Mesenchymal stem cell (in vitro differentiated cells and primary cell): ENCODE results near the gene ERI3.

Source experiments
- DNase-seq: peaks from one replicate; pipeline ENCODE4 v3.0.0-alpha.2; 2013
- H2AFZ ChIP-seq: one replicate; pipeline ENCODE4 v1.6.1; 2013; ENCODE audit warnings: low read depth, mild to moderate bottlenecking, control low read depth, inconsistent platforms, low read length, moderate library complexity
- H2AK5ac ChIP-seq: 2 replicates; pipeline ENCODE4 v1.6.1; 2013; ENCODE audit warnings: low read length, moderate library complexity, mild to moderate bottlenecking, inconsistent platforms; ENCODE audit not compliant: severe bottlenecking
- H2BK120ac ChIP-seq: one replicate; pipeline ENCODE4 v1.6.1; 2013; ENCODE audit warnings: low read depth, mild to moderate bottlenecking, inconsistent platforms, low read length, moderate library complexity
- H2BK12ac ChIP-seq, 2 experiments: one replicate each; pipeline ENCODE4 v1.6.1; 2013; ENCODE audit warnings: inconsistent platforms in 2 of 2, low read length in 2 of 2, mild to moderate bottlenecking in 2 of 2, moderate library complexity in 2 of 2, control low read depth in 1 of 2
- H2BK15ac ChIP-seq: one replicate; pipeline ENCODE4 v1.6.1; 2013; ENCODE audit warnings: mild to moderate bottlenecking, low read depth, inconsistent platforms; ENCODE audit not compliant: poor library complexity, severe bottlenecking
- H2BK5ac ChIP-seq: 2 replicates; pipeline ENCODE4 v1.6.1; 2013; ENCODE audit warnings: low read depth, mild to moderate bottlenecking, low read length, control low read depth, inconsistent platforms; ENCODE audit not compliant: poor library complexity, severe bottlenecking
- H3K14ac ChIP-seq, 2 experiments: one replicate each; pipeline ENCODE4 v1.6.1; 2013; ENCODE audit warnings: inconsistent platforms in 2 of 2, low read length in 2 of 2, control low read depth in 1 of 2, mild to moderate bottlenecking in 1 of 2, moderate library complexity in 1 of 2
- H3K18ac ChIP-seq, 2 experiments: one replicate each; pipeline ENCODE4 v1.6.1; 2013; ENCODE audit warnings: inconsistent platforms in 2 of 2, low read length in 2 of 2, control low read depth in 1 of 2, low read depth in 1 of 2, mild to moderate bottlenecking in 1 of 2
- H3K23ac ChIP-seq, 2 experiments: one replicate each; pipeline ENCODE4 v1.6.1; 2013; ENCODE audit warnings: inconsistent platforms in 2 of 2, low read length in 2 of 2, mild to moderate bottlenecking in 2 of 2, moderate library complexity in 2 of 2, control low read depth in 1 of 2
- H3K27ac ChIP-seq: 2 replicates; pipeline ENCODE4 v1.5.1; 2013; ENCODE audit warnings: mild to moderate bottlenecking, moderate library complexity, low read length, control low read depth, inconsistent platforms; ENCODE audit not compliant: poor library complexity, severe bottlenecking
- H3K27me3 ChIP-seq, 2 experiments: 2 replicates each; pipeline versions ENCODE4 v1.6.1 to v1.7.0; 2013; ENCODE audit warnings: low read length in 2 of 2, mild to moderate bottlenecking in 2 of 2, moderate library complexity in 2 of 2, control low read depth in 1 of 2, inconsistent platforms in 1 of 2; ENCODE audit not compliant: control insufficient read depth in 1 of 2, insufficient read depth in 1 of 2
- H3K36me3 ChIP-seq, 2 experiments: 2 replicates each; pipeline versions ENCODE4 v1.6.1 to v1.7.0; 2013; ENCODE audit warnings: low read length in 2 of 2, control low read depth in 1 of 2, inconsistent platforms in 1 of 2, low read depth in 1 of 2, mild to moderate bottlenecking in 1 of 2; ENCODE audit not compliant: insufficient read depth in 2 of 2, control insufficient read depth in 1 of 2
- H3K4ac ChIP-seq, 2 experiments: one replicate each; pipeline ENCODE4 v1.6.1; 2013; ENCODE audit warnings: inconsistent platforms in 2 of 2, low read length in 2 of 2, mild to moderate bottlenecking in 2 of 2, moderate library complexity in 2 of 2, control low read depth in 1 of 2, low read depth in 1 of 2
- H3K4me1 ChIP-seq: 2 replicates; pipeline ENCODE4 v1.6.1; 2013; ENCODE audit warnings: low read depth, low read length, control low read depth; ENCODE audit not compliant: control insufficient read depth, insufficient read depth
- H3K4me2 ChIP-seq: 2 replicates; pipeline ENCODE4 v1.6.1; 2013; ENCODE audit warnings: low read length, mild to moderate bottlenecking, inconsistent platforms; ENCODE audit not compliant: poor library complexity, severe bottlenecking
- H3K4me3 ChIP-seq, 2 experiments: 2 replicates each; pipeline versions ENCODE4 v1.5.1 to v1.7.0; 2013; ENCODE audit warnings: low read length in 2 of 2, mild to moderate bottlenecking in 2 of 2, control low read depth in 1 of 2, low read depth in 1 of 2; ENCODE audit not compliant: insufficient read depth in 1 of 2
- H3K79me1 ChIP-seq: replicated peaks from 2 replicates; pipeline ENCODE4 v1.6.1; 2013; ENCODE audit warnings: mild to moderate bottlenecking, control low read depth, low read length, inconsistent platforms; ENCODE audit not compliant: poor library complexity, severe bottlenecking
- H3K9ac ChIP-seq: 2 replicates; pipeline ENCODE4 v1.7.0; 2013; ENCODE audit warnings: mild to moderate bottlenecking, low read length, moderate library complexity
- H3K9me3 ChIP-seq: 2 replicates; pipeline ENCODE4 v1.7.0; 2013; ENCODE audit warnings: mild to moderate bottlenecking, low read length; ENCODE audit not compliant: control insufficient read depth
- H4K8ac ChIP-seq: one replicate; pipeline ENCODE4 v1.6.1; 2013; ENCODE audit warnings: inconsistent platforms, mild to moderate bottlenecking, low read length, moderate library complexity
- H4K91ac ChIP-seq: one replicate; pipeline ENCODE4 v1.6.1; 2013; ENCODE audit warnings: mild to moderate bottlenecking, low read length, inconsistent platforms
- WGBS: methylation state at CpG from one replicate; pipeline ENCODE4 v1.1.7; 2013; ENCODE audit warnings: mixed read lengths; 5-methylcytosine and 5-hydroxymethylcytosine counted together

The ERI3 gene

DNA sequence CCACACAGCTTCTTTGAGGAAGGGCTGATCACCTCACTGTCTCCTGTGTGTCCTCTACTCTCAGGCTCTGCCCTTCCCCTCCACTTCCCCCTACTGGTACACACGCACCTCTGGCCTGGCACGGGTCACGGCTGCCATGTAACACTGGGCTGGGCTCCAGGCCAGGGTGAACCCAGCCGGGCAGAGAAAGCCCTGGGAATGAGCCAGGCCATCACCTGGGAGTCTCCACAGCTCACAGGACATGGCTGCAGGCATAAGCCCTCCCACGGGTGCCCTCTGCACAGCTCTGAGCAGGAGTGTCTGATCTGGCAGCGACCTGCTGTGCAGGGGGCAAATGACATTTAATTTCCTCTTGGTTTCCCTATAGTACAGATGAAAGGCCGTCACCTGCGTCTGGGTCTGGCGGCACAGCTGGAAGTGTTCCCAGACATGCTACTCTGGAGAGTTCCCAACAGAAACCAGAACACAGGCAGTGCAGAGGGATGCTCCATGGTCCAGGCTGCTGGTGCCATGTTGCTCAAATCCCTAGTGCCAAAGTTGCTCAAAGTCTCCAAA, 61.2 kb downstream of the ERI3 start:
- Histone ChIP-seq H2AK5ac (no peak overlapping the region), H2BK12ac (no peak overlapping the region), H3K27me3 (no peaks in the 10 kb centered on the region), H3K4ac (no peak overlapping the region), H3K9ac (no peak overlapping the region), H3K4me2 (no peak overlapping the region), H3K14ac (no peak overlapping the region), H3K4me1 (no peaks in the 10 kb centered on the region), H2BK15ac (no peak overlapping the region), H2BK5ac (no peak overlapping the region), H3K23ac (no peak overlapping the region), H3K79me1 (peaks cover 21% of the 10 kb centered on the region), H3K4me3 (no peak overlapping the region), H4K91ac (no peak overlapping the region), H2AFZ (no peak overlapping the region), H4K8ac (no peak overlapping the region), H2BK120ac (no peak overlapping the region), H3K27ac (no peak overlapping the region), H3K36me3 (peaks cover 58 to 68% of the 10 kb centered on the region in 2 experiments), H3K18ac (no peak overlapping the region), H3K9me3 (no peaks in the 10 kb centered on the region)
- DNase-seq: no peak
- WGBS: 90% methylated on average over 9 of the region's 9 CpGs

DNA sequence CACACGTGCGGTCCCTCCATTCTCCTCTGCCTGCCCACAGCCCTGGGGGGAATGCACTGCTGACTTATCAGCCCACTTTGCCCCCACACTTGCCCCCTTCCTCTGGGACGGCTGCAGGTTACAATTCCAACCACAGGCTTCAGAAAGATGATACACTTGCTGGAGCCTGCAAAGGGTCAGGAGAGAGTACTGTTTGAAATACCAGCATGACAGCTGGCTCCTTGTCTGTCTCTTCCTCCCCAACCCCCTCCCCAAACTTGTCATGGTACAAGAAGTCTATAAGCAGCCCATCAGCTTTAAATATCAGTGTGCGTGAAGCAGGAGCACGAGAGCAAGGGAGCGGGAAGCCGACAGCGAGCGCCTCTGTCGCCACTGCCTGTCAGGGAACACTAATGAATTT, 62.4 kb downstream of the ERI3 start:
- Histone ChIP-seq H2AK5ac (no peak overlapping the region), H3K27ac (no peak overlapping the region), H3K27me3 (no peaks in the 10 kb centered on the region), H3K9me3 (no peaks in the 10 kb centered on the region), H3K79me1 (peaks cover 26% of the 10 kb centered on the region), H4K8ac (no peak overlapping the region), H2BK120ac (no peak overlapping the region), H2AFZ (no peak overlapping the region), H3K18ac (no peak overlapping the region), H3K14ac (no peak overlapping the region), H3K23ac (no peak overlapping the region), H2BK15ac (no peak overlapping the region), H2BK5ac (no peak overlapping the region), H3K4ac (no peak overlapping the region), H3K4me2 (no peak overlapping the region), H3K9ac (no peak overlapping the region), H3K36me3 (peaks cover 61 to 70% of the 10 kb centered on the region in 2 experiments), H2BK12ac (no peak overlapping the region), H4K91ac (no peak overlapping the region), H3K4me1 (no peaks in the 10 kb centered on the region), H3K4me3 (no peak overlapping the region)
- WGBS: over 99% methylated on average over 10 of the region's 10 CpGs
- DNase-seq: no peak

- Histone ChIP-seq H3K18ac (no peak overlapping the region), H2AK5ac (no peak overlapping the region), H3K4me1 (no peaks in the 10 kb centered on the region), H2BK15ac (no peak overlapping the region), H4K8ac (no peak overlapping the region), H4K91ac (no peak overlapping the region), H3K4me3 (no peak overlapping the region), H3K14ac (no peak overlapping the region), H2AFZ (no peak overlapping the region), H3K27me3 (no peaks in the 10 kb centered on the region), H3K27ac (no peak overlapping the region), H3K4me2 (no peak overlapping the region), H3K4ac (no peak overlapping the region), H3K9ac (no peak overlapping the region), H2BK12ac (no peak overlapping the region), H3K23ac (no peak overlapping the region), H3K36me3 (peaks cover 51 to 60% of the 10 kb centered on the region in 2 experiments), H3K79me1 (peaks cover 30% of the 10 kb centered on the region), H3K9me3 (no peaks in the 10 kb centered on the region), H2BK120ac (no peak overlapping the region), H2BK5ac (no peak overlapping the region)
- no peak for DNase-seq
- WGBS: 66% methylated on average over 10 of the region's 11 CpGs
These were observed 64.6 kb downstream of the ERI3 start for GRCh38 chr1:44290250-44291094.

DNA sequence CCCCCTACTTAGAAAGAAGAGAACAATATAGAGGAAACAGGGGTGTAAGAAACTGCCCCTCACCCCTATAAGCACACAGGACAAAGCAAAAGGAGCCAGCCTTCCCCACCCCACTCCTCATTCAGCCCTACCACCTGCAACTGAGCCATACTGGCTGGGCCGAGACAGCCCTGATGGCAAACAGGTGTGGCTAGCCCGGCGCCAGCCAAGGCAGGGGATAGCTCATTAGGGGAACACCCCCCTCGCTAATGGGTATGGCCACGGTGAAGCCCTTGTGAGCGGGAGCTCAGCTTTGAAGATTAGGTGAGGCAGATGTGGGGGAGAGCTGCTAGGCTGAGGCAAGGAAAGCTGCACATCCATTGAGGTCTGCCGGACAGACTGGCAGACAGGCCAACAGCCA, 65.5 kb downstream of the ERI3 start:
- no peak overlapping the region for H3K4me2 ChIP-seq
- H2BK15ac ChIP-seq: no peak overlapping the region
- no peak overlapping the region for H2AFZ ChIP-seq
- no peak overlapping the region for H4K8ac ChIP-seq
- no peak overlapping the region for H3K23ac ChIP-seq
- no peak for DNase-seq
- 92% methylated on average over 7 of the region's 7 CpGs for WGBS
- no peak overlapping the region for H2BK120ac ChIP-seq
- no peak overlapping the region for H3K9ac ChIP-seq
- no peak overlapping the region for H4K91ac ChIP-seq
- no peak overlapping the region for H2BK12ac ChIP-seq
- no peak overlapping the region for H2AK5ac ChIP-seq
- H3K79me1 ChIP-seq: peaks cover 28% of the 10 kb centered on the region
- no peak overlapping the region for H2BK5ac ChIP-seq
- no peaks in the 10 kb centered on the region for H3K4me1 ChIP-seq
- H3K4ac ChIP-seq: no peak overlapping the region
- no peaks in the 10 kb centered on the region for H3K27me3 ChIP-seq
- no peaks in the 10 kb centered on the region for H3K9me3 ChIP-seq
- H3K36me3 ChIP-seq: peaks cover 47 to 63% of the 10 kb centered on the region in 2 experiments
- no peak overlapping the region for H3K18ac ChIP-seq
- no peak overlapping the region for H3K27ac ChIP-seq
- no peak overlapping the region for H3K14ac ChIP-seq
- H3K4me3 ChIP-seq: peak overlapping the region in 1 of 2 experiments; percentile 2
